Stimulated activated CD8-positive, alpha-beta memory T cell treated with anti-CD3 and anti-CD28 coated beads, Interleukin-7, amount 100 ng/mL, for 1 hour (primary cell): ENCODE results near the gene CCNJ.
"Not testable (repeated sequence)": the region's sequence is repeated elsewhere in the genome, so short reads cannot be mapped to it uniquely, and the experiment has no call there.

Source experiments
- DNase-seq, 2 donors: peaks; one replicate each; pipeline ENCODE4 v3.0.0-alpha.2; 2020; ENCODE audit warnings: low read depth in 2 of 2

The CCNJ gene

GRCh38 chr10:96043033-96043892 lies at the start of gene CCNJ:
CCNJ (plus strand) TSS chr10:96043583; CDS start chr10:96044394, 811 bp downstream.
- peak; percentile 58 to 61 for DNase-seq

GRCh38 chr10:95994376-95994775 lies 49.0 kb upstream of the CCNJ start:
- not testable (repeated sequence) for DNase-seq

- no peak for DNase-seq
These were observed 45.1 kb upstream of the CCNJ start for GRCh38 chr10:95998255-95998784.

- no peak for DNase-seq
These were observed 29.4 kb upstream of the CCNJ start for GRCh38 chr10:96013956-96014355.

- DNase-seq: no peak
These were observed 28.8 kb upstream of the CCNJ start for GRCh38 chr10:96014473-96015102.

- no peak for DNase-seq
These were observed 26.1 kb upstream of the CCNJ start for GRCh38 chr10:96017191-96017687.

- DNase-seq: no peak
These were observed 22.1 kb upstream of the CCNJ start for GRCh38 chr10:96021332-96021731.

GRCh38 chr10:96022739-96023138 lies 20.6 kb upstream of the CCNJ start:
- no peak for DNase-seq

GRCh38 chr10:96023168-96023567 lies 20.2 kb upstream of the CCNJ start:
- DNase-seq: no peak

- DNase-seq: no peak
These were observed 17.8 kb upstream of the CCNJ start for GRCh38 chr10:96025566-96025965.

GRCh38 chr10:96034625-96035024 lies 8.8 kb upstream of the CCNJ start:
- DNase-seq: no peak

- no peak for DNase-seq
These were observed 4.7 kb upstream of the CCNJ start for GRCh38 chr10:96038476-96039387.

- no peak for DNase-seq
These were observed 2.2 kb upstream of the CCNJ start for GRCh38 chr10:96041146-96041545.

- no peak for DNase-seq
These were observed 721 bp downstream of the CCNJ start for GRCh38 chr10:96043893-96044715.

- DNase-seq: no peak
These were observed 1.4 kb downstream of the CCNJ start for GRCh38 chr10:96044736-96045135.

GRCh38 chr10:96046546-96046945 lies 3.2 kb downstream of the CCNJ start:
- DNase-seq: no peak

- DNase-seq: no peak
These were observed 3.7 kb downstream of the CCNJ start for GRCh38 chr10:96047004-96047649.

GRCh38 chr10:96047925-96048324 lies 4.5 kb downstream of the CCNJ start:
- DNase-seq: not testable (repeated sequence)

- no peak for DNase-seq
These were observed 6.0 kb downstream of the CCNJ start for GRCh38 chr10:96049340-96049739.

GRCh38 chr10:96053985-96054384 lies 10.6 kb downstream of the CCNJ start:
- no peak for DNase-seq
